Mesenchymal stem cell (in vitro differentiated cells and primary cell): ENCODE results near the gene TP53TG5.
A peak's percentile ranks its signal among the peaks of the same experiment; 100 is the strongest.

ENCODE experiments used
- DNase-seq: peaks from one replicate; pipeline ENCODE4 v3.0.0-alpha.2; 2013
- H2AFZ ChIP-seq: one replicate; pipeline ENCODE4 v1.6.1; 2013; ENCODE audit warnings: low read depth, mild to moderate bottlenecking, control low read depth, inconsistent platforms, low read length, moderate library complexity
- H2AK5ac ChIP-seq: 2 replicates; pipeline ENCODE4 v1.6.1; 2013; ENCODE audit warnings: low read length, moderate library complexity, mild to moderate bottlenecking, inconsistent platforms; ENCODE audit not compliant: severe bottlenecking
- H2BK120ac ChIP-seq: one replicate; pipeline ENCODE4 v1.6.1; 2013; ENCODE audit warnings: low read depth, mild to moderate bottlenecking, inconsistent platforms, low read length, moderate library complexity
- H2BK12ac ChIP-seq, 2 experiments: one replicate each; pipeline ENCODE4 v1.6.1; 2013; ENCODE audit warnings: inconsistent platforms in 2 of 2, low read length in 2 of 2, mild to moderate bottlenecking in 2 of 2, moderate library complexity in 2 of 2, control low read depth in 1 of 2
- H2BK15ac ChIP-seq: one replicate; pipeline ENCODE4 v1.6.1; 2013; ENCODE audit warnings: mild to moderate bottlenecking, low read depth, inconsistent platforms; ENCODE audit not compliant: poor library complexity, severe bottlenecking
- H2BK5ac ChIP-seq: 2 replicates; pipeline ENCODE4 v1.6.1; 2013; ENCODE audit warnings: low read depth, mild to moderate bottlenecking, low read length, control low read depth, inconsistent platforms; ENCODE audit not compliant: poor library complexity, severe bottlenecking
- H3K14ac ChIP-seq, 2 experiments: one replicate each; pipeline ENCODE4 v1.6.1; 2013; ENCODE audit warnings: inconsistent platforms in 2 of 2, low read length in 2 of 2, control low read depth in 1 of 2, mild to moderate bottlenecking in 1 of 2, moderate library complexity in 1 of 2
- H3K18ac ChIP-seq, 2 experiments: one replicate each; pipeline ENCODE4 v1.6.1; 2013; ENCODE audit warnings: inconsistent platforms in 2 of 2, low read length in 2 of 2, control low read depth in 1 of 2, low read depth in 1 of 2, mild to moderate bottlenecking in 1 of 2
- H3K23ac ChIP-seq, 2 experiments: one replicate each; pipeline ENCODE4 v1.6.1; 2013; ENCODE audit warnings: inconsistent platforms in 2 of 2, low read length in 2 of 2, mild to moderate bottlenecking in 2 of 2, moderate library complexity in 2 of 2, control low read depth in 1 of 2
- H3K27ac ChIP-seq: 2 replicates; pipeline ENCODE4 v1.5.1; 2013; ENCODE audit warnings: mild to moderate bottlenecking, moderate library complexity, low read length, control low read depth, inconsistent platforms; ENCODE audit not compliant: poor library complexity, severe bottlenecking
- H3K27me3 ChIP-seq, 2 experiments: 2 replicates each; pipeline versions ENCODE4 v1.6.1 to v1.7.0; 2013; ENCODE audit warnings: low read length in 2 of 2, mild to moderate bottlenecking in 2 of 2, moderate library complexity in 2 of 2, control low read depth in 1 of 2, inconsistent platforms in 1 of 2; ENCODE audit not compliant: control insufficient read depth in 1 of 2, insufficient read depth in 1 of 2
- H3K36me3 ChIP-seq, 2 experiments: 2 replicates each; pipeline versions ENCODE4 v1.6.1 to v1.7.0; 2013; ENCODE audit warnings: low read length in 2 of 2, control low read depth in 1 of 2, inconsistent platforms in 1 of 2, low read depth in 1 of 2, mild to moderate bottlenecking in 1 of 2; ENCODE audit not compliant: insufficient read depth in 2 of 2, control insufficient read depth in 1 of 2
- H3K4ac ChIP-seq, 2 experiments: one replicate each; pipeline ENCODE4 v1.6.1; 2013; ENCODE audit warnings: inconsistent platforms in 2 of 2, low read length in 2 of 2, mild to moderate bottlenecking in 2 of 2, moderate library complexity in 2 of 2, control low read depth in 1 of 2, low read depth in 1 of 2
- H3K4me1 ChIP-seq: 2 replicates; pipeline ENCODE4 v1.6.1; 2013; ENCODE audit warnings: low read depth, low read length, control low read depth; ENCODE audit not compliant: control insufficient read depth, insufficient read depth
- H3K4me2 ChIP-seq: 2 replicates; pipeline ENCODE4 v1.6.1; 2013; ENCODE audit warnings: low read length, mild to moderate bottlenecking, inconsistent platforms; ENCODE audit not compliant: poor library complexity, severe bottlenecking
- H3K4me3 ChIP-seq, 2 experiments: 2 replicates each; pipeline versions ENCODE4 v1.5.1 to v1.7.0; 2013; ENCODE audit warnings: low read length in 2 of 2, mild to moderate bottlenecking in 2 of 2, control low read depth in 1 of 2, low read depth in 1 of 2; ENCODE audit not compliant: insufficient read depth in 1 of 2
- H3K79me1 ChIP-seq: replicated peaks from 2 replicates; pipeline ENCODE4 v1.6.1; 2013; ENCODE audit warnings: mild to moderate bottlenecking, control low read depth, low read length, inconsistent platforms; ENCODE audit not compliant: poor library complexity, severe bottlenecking
- H3K9ac ChIP-seq: 2 replicates; pipeline ENCODE4 v1.7.0; 2013; ENCODE audit warnings: mild to moderate bottlenecking, low read length, moderate library complexity
- H3K9me3 ChIP-seq: 2 replicates; pipeline ENCODE4 v1.7.0; 2013; ENCODE audit warnings: mild to moderate bottlenecking, low read length; ENCODE audit not compliant: control insufficient read depth
- H4K8ac ChIP-seq: one replicate; pipeline ENCODE4 v1.6.1; 2013; ENCODE audit warnings: inconsistent platforms, mild to moderate bottlenecking, low read length, moderate library complexity
- H4K91ac ChIP-seq: one replicate; pipeline ENCODE4 v1.6.1; 2013; ENCODE audit warnings: mild to moderate bottlenecking, low read length, inconsistent platforms
- whole genome bisulfite sequencing: methylation state at CpG from one replicate; pipeline ENCODE4 v1.1.7; 2013; ENCODE audit warnings: mixed read lengths; 5-methylcytosine and 5-hydroxymethylcytosine counted together

Gene TP53TG5

GRCh38 chr20:45415822-45416637 is 37.9 kb upstream of the TP53TG5 start, which contains the start of gene PIGT:
Gene PIGT (plus strand): TSS chr20:45416141. CDS start chr20:45416157, 16 bp downstream.
- peak within 1 kb of the TSS; percentile 99 for H4K8ac ChIP-seq
- WGBS = 1% methylated on average over 48 of the region's 52 CpGs

DNA sequence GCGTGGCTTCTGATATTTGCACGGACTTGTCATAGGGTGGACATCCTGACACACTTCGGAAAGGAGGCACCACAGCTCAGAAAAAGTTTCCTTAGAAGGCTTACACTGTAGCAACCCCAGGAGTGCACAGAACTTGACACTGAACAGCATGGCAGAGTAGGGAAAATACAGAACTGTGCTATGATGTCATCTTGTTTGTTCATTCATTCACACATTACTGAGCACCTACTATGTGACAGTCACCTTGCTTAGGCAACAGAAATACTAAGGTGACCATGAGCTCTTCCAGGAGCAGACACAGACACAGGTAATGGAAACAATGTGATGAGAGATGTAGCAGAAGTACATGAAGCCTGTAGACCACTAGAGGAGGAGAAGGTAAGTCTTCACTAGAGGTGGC is 35.4 kb upstream of the TP53TG5 start:
- H3K4me2 ChIP-seq = no peak overlapping the region
- H2AFZ ChIP-seq = no peak overlapping the region
- H3K4me3 ChIP-seq = no peak overlapping the region
- H3K27me3 ChIP-seq = no peaks in the 10 kb centered on the region
- H3K4ac ChIP-seq = no peak overlapping the region
- no peak overlapping the region for H2AK5ac ChIP-seq
- no peak overlapping the region for H4K8ac ChIP-seq
- H2BK15ac ChIP-seq = no peak overlapping the region
- peaks cover 14% of the 10 kb centered on the region in 2 experiments for H3K36me3 ChIP-seq
- H3K18ac ChIP-seq = no peak overlapping the region
- no peak overlapping the region for H3K23ac ChIP-seq
- H3K9me3 ChIP-seq = no peaks in the 10 kb centered on the region
- H2BK12ac ChIP-seq = no peak overlapping the region
- 76% methylated on average over 3 of the region's 3 CpGs for WGBS
- DNase-seq = no peak
- no peak overlapping the region for H2BK5ac ChIP-seq
- peaks cover 11% of the 10 kb centered on the region for H3K79me1 ChIP-seq
- no peak overlapping the region for H3K27ac ChIP-seq
- no peak overlapping the region for H3K9ac ChIP-seq
- H3K4me1 ChIP-seq = peaks cover 5% of the 10 kb centered on the region
- H2BK120ac ChIP-seq = no peak overlapping the region
- H4K91ac ChIP-seq = no peak overlapping the region
- no peak overlapping the region for H3K14ac ChIP-seq

More at GRCh38 chr20:45415822-45416637, 37.9 kb upstream of the TP53TG5 start, which contains the start of gene PIGT:
- Histone ChIP-seq H3K79me1 (peaks cover 21% of the 10 kb centered on the region), H2AFZ (peak within 1 kb of the TSS; percentile 72), H3K9ac (peak within 1 kb of the TSS; percentile 97), H2BK12ac (peak within 1 kb of the TSS in 1 of 2 experiments; percentile 21), H3K4me3 (peak within 1 kb of the TSS; percentile 84 to 94), H2BK15ac (peak within 1 kb of the TSS; percentile 65), H3K4me2 (peak within 1 kb of the TSS; percentile 94), H3K27me3 (no peaks in the 10 kb centered on the region), H3K4ac (peak within 1 kb of the TSS; percentile 68 to 75), H3K23ac (peak within 1 kb of the TSS in 1 of 2 experiments; percentile 94), H4K91ac (peak within 1 kb of the TSS; percentile 89), H2BK120ac (no peak within 1 kb of the TSS), H2AK5ac (no peak within 1 kb of the TSS), H3K14ac (peak within 1 kb of the TSS in 1 of 2 experiments; percentile 63), H3K27ac (peak within 1 kb of the TSS; percentile 26), H3K9me3 (no peaks in the 10 kb centered on the region), H2BK5ac (no peak within 1 kb of the TSS), H3K36me3 (peaks cover 12 to 24% of the 10 kb centered on the region in 2 experiments), H3K18ac (peak within 1 kb of the TSS; percentile 81 to 89), H3K4me1 (peaks cover 13% of the 10 kb centered on the region)
- DNase-seq = peak; percentile 88

DNA sequence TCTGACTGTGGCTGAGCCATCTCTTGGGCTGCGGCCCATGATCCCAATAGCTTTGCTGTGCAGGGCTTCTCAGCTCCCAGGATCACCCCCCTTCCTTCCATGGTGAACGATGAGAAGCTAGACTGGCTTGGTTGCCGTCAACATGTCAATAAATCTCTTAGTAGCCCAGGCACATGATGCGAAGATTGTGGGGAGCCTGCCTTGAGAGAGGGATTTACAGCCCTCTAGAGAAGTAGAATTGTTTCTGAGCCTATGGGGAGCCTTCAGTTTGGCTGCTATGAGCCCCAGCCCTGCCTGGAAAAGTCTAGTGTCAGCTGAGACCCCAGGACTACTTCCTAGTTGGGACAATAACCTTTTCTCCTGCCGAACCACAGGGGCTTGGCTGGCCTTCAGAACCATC is 34.5 kb upstream of the TP53TG5 start:
- Histone ChIP-seq H3K79me1 (peaks cover 9% of the 10 kb centered on the region), H3K4me2 (no peak overlapping the region), H2BK12ac (no peak overlapping the region), H3K4me1 (peaks cover 5% of the 10 kb centered on the region), H3K4ac (no peak overlapping the region), H3K23ac (no peak overlapping the region), H3K27ac (no peak overlapping the region), H4K91ac (no peak overlapping the region), H3K9ac (no peak overlapping the region), H3K27me3 (no peaks in the 10 kb centered on the region), H3K18ac (no peak overlapping the region), H3K9me3 (no peaks in the 10 kb centered on the region), H2BK120ac (no peak overlapping the region), H2BK15ac (no peak overlapping the region), H4K8ac (no peak overlapping the region), H2AFZ (no peak overlapping the region), H2BK5ac (no peak overlapping the region), H2AK5ac (no peak overlapping the region), H3K36me3 (peaks cover 12 to 14% of the 10 kb centered on the region in 2 experiments), H3K14ac (no peak overlapping the region), H3K4me3 (no peak overlapping the region)
- no peak for DNase-seq
- WGBS = 83% methylated on average over 4 of the region's 5 CpGs

DNA sequence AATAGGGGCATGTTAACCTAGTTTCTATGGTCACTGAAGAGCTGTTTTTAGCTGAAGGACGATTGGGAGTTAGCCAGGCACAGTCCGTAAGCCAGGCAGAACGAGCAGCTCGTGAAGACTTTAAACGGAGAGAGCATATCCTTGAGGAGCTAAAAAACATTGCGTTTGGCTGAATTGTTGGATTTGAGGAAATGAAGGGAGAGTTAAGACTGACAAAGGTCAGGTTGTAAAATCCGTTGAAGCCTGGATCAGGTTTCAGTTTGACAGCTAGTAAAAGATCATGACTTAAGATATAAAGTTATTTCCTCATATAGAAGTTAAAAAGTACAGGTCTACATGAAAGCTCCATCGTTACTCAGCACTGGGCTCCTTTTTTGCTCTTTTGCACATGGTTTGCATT is 32.8 kb upstream of the TP53TG5 start:
- Histone ChIP-seq H3K4me2 (no peak overlapping the region), H3K4me1 (peaks cover 9% of the 10 kb centered on the region), H2AK5ac (no peak overlapping the region), H3K4ac (no peak overlapping the region), H3K79me1 (peaks cover 5% of the 10 kb centered on the region), H3K36me3 (peaks cover 14 to 15% of the 10 kb centered on the region in 2 experiments), H3K18ac (no peak overlapping the region), H3K4me3 (no peak overlapping the region), H2BK12ac (no peak overlapping the region), H2BK5ac (no peak overlapping the region), H3K9ac (no peak overlapping the region), H2BK15ac (no peak overlapping the region), H3K23ac (no peak overlapping the region), H3K9me3 (no peaks in the 10 kb centered on the region), H4K8ac (no peak overlapping the region), H2BK120ac (no peak overlapping the region), H3K14ac (no peak overlapping the region), H4K91ac (no peak overlapping the region), H2AFZ (no peak overlapping the region), H3K27ac (no peak overlapping the region), H3K27me3 (no peaks in the 10 kb centered on the region)
- WGBS = 79% methylated on average over 8 of the region's 8 CpGs
- no peak for DNase-seq
